NCI-H146 treated with DMSO at 0.1 percent for 48 hours (cell line): ENCODE measurements around the gene DRD3.

Experiments
- DNase-seq: peaks from one replicate; lab custom pipeline; 2025; ENCODE audit not compliant: unreplicated experiment; lab: John Stamatoyannopoulos, UW

The DRD3 gene

GRCh38 chr3:114186501-114186900, 7.6 kb upstream of the DRD3 start:
- no peak for DNase-seq

GRCh38 chr3:114179575-114179974, 723 bp upstream of the DRD3 start:
- peak; percentile 34 for DNase-seq

GRCh38 chr3:114176890-114177289, 2.0 kb downstream of the DRD3 start:
- DNase-seq: no peak

- DNase-seq: no peak
These were observed 2.4 kb downstream of the DRD3 start for GRCh38 chr3:114176487-114176886.

GRCh38 chr3:114175204-114175987, 3.5 kb downstream of the DRD3 start:
- no peak for DNase-seq

- DNase-seq: no peak
These were observed 7.2 kb downstream of the DRD3 start for GRCh38 chr3:114171677-114172076.

- no peak for DNase-seq
These were observed 10.7 kb downstream of the DRD3 start for GRCh38 chr3:114168150-114168549.

- DNase-seq: no peak
These were observed 21.5 kb downstream of the DRD3 start for GRCh38 chr3:114157321-114157720.

GRCh38 chr3:114155370-114155821, 23.5 kb downstream of the DRD3 start:
- DNase-seq: peak; percentile 31

- no peak for DNase-seq
These were observed 24.5 kb downstream of the DRD3 start for GRCh38 chr3:114154321-114154821.

- peak; percentile 87 for DNase-seq
These were observed 26.2 kb downstream of the DRD3 start for GRCh38 chr3:114152519-114153151.

- DNase-seq: no peak
These were observed 27.8 kb downstream of the DRD3 start for GRCh38 chr3:114151091-114151490.

GRCh38 chr3:114147251-114147650, 31.6 kb downstream of the DRD3 start:
- no peak for DNase-seq

GRCh38 chr3:114144909-114145688, 33.8 kb downstream of the DRD3 start:
- DNase-seq: no peak

- DNase-seq: no peak
These were observed 35.0 kb downstream of the DRD3 start for GRCh38 chr3:114143817-114144216.

- no peak for DNase-seq
These were observed 39.0 kb downstream of the DRD3 start for GRCh38 chr3:114139836-114140235.

GRCh38 chr3:114133947-114134346, 44.9 kb downstream of the DRD3 start:
- no peak for DNase-seq

GRCh38 chr3:114132500-114132899, 46.4 kb downstream of the DRD3 start:
- DNase-seq: no peak

- no peak for DNase-seq
These were observed 50.0 kb downstream of the DRD3 start for GRCh38 chr3:114128826-114129225.

GRCh38 chr3:114128231-114128630, 50.6 kb downstream of the DRD3 start:
- DNase-seq: no peak

- no peak for DNase-seq
These were observed 51.3 kb downstream of the DRD3 start for GRCh38 chr3:114127517-114127916.

- DNase-seq: no peak
These were observed 52.4 kb downstream of the DRD3 start for GRCh38 chr3:114126461-114126860.
